Kidney epithelial cell (primary cell): ENCODE data around the gene SPSB4. TPM values are rescaled to one million over a fixed set of nuclear protein-coding genes. Genes with fewer than 3 reads are reported as not detected.

Source experiments
- DNase-seq: peaks from one replicate; pipeline ENCODE4 v3.0.0-alpha.2; 2010; ENCODE audit warnings: low read depth
- H3K27me3 ChIP-seq: 2 replicates; pipeline ENCODE4 v1.6.0; 2011; ENCODE audit warnings: low read length; ENCODE audit not compliant: control insufficient read depth, insufficient read depth
- H3K36me3 ChIP-seq: 2 replicates; pipeline ENCODE4 v1.5.1; 2011; ENCODE audit warnings: low read length; ENCODE audit not compliant: control insufficient read depth, insufficient read depth
- H3K4me3 ChIP-seq: 2 replicates; pipeline ENCODE4 v1.5.1; 2011; ENCODE audit warnings: low read depth, mild to moderate bottlenecking, control low read depth, low read length
- CTCF ChIP-seq: IDR thresholded peaks from 2 replicates; pipeline ENCODE4 v1.5.1; 2011; ENCODE audit warnings: mild to moderate bottlenecking, moderate library complexity, low read length, control low read depth, inconsistent platforms; ENCODE audit not compliant: insufficient read depth, poor library complexity, severe bottlenecking
- total RNA-seq: library from RNA; depleted of rRNA; stranded (reverse); fragments of >200 nt; gene quantifications from 2 replicates; pipeline ENCODE4 v1.2.3, GENCODE V29; 2015

Gene SPSB4
- total RNA-seq, 1 donor from 2014 or later = 0.67 TPM

DNA sequence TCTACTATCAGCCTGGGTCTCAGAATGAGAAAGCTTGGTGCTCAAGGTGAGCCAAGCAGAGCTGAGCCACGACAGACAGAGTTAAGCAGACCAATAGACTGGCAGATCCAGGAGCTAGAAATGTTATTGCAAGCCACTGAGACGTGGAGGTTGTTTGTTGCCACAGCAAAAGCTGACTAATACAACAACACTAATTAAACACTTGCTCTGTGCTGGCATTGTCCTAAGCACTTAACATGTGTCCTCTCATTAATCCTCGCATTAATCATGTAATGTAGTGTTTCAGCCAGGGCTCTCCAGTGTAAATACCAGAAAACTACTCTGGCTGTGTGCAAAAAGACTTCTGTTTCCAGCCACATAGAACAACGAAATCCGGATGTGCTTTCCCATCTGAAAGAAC lies 11.6 kb upstream of the SPSB4 start:
- Histone ChIP-seq H3K27me3 (peaks cover 7% of the 10 kb centered on the region), H3K36me3 (no peaks in the 10 kb centered on the region), H3K4me3 (no peak overlapping the region)
- no peak for TF ChIP-seq CTCF
- DNase-seq = no peak

DNA sequence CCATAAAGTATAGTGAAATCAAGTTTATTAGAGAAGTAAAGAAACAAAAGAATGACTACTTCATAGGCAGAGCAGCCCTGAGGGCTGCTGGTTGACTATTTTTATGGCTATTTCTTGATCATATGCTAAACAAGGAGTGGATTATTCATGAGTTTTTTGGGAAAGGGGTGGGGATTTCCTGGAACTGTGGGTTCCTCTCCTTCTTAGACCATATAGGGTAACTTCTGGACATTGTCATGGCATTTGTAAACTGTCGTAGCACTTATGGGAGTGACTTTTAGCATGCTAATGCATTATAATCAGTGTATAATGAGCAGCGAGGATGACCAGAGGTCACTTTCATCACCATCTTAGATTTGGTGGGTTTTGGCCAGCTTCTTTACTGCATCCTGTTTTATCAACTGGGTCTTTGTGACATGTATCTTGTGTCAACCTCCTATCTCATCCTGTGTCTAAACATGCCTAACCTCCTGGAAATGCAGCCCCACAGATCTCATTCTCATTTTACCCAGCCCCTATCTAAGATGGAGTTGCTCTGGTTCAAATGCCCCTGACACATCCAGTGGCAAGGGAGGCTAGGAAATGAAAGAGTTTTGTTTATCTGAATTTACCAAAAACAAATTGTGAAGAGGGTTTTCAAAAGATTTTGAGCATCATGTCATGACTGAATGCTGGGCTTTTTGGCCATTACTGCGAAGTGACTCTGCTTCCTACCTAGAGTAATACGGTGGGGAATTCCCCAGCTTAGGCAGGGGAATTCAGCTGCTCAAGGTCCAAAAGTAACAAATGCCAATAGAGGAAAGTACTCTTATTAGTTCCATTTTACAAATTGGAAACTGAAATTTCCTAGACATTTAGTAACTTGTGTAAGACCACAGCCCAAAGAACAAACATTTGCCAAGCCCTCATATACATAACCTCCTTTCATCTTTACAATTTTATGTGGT lies 6.2 kb upstream of the SPSB4 start:
- no peak for TF ChIP-seq CTCF
- Histone ChIP-seq H3K27me3 (peaks cover 13% of the 10 kb centered on the region), H3K4me3 (no peak overlapping the region), H3K36me3 (no peaks in the 10 kb centered on the region)
- DNase-seq = no peak

DNA sequence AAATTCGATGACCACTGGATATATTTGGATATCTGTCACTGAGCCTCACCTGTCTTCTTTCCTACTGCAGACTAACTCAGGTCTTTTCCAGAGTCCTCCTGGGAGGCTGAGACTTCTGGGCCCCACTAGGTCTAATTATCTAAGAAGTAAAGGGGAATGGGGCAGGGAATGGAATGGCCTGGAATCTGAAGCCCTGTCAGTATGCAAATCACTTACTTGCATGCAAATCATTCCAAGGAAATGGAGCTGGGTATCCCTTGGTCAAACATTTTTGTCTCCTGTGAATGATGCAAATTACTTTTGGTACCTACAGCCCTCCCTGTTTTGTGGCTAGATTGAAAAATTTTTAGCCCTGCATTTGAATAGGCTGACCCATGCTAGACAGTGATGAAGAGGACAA lies 5.3 kb upstream of the SPSB4 start:
- TF ChIP-seq CTCF = no peak
- no peak for DNase-seq
- H3K36me3 ChIP-seq = no peaks in the 10 kb centered on the region
- H3K4me3 ChIP-seq = no peak overlapping the region
- H3K27me3 ChIP-seq = peaks cover 22% of the 10 kb centered on the region

- no peak overlapping the region for H3K4me3 ChIP-seq
- no peak for DNase-seq
- peaks cover 33% of the 10 kb centered on the region for H3K27me3 ChIP-seq
- no peaks in the 10 kb centered on the region for H3K36me3 ChIP-seq
- TF ChIP-seq CTCF = no peak
Observed at GRCh38 chr3:141047168-141047567, 4.0 kb upstream of the SPSB4 start.

GRCh38 chr3:141049681-141050080 lies 1.5 kb upstream of the SPSB4 start:
- peak; percentile 7 for TF ChIP-seq CTCF
- DNase-seq = no peak
- Histone ChIP-seq H3K36me3 (no peaks in the 10 kb centered on the region), H3K27me3 (peaks cover 45% of the 10 kb centered on the region), H3K4me3 (no peak overlapping the region)
